HCT116 (cell line): ENCODE measurements around the gene BRIP1. TPM values are rescaled to one million over a fixed set of nuclear protein-coding genes. Genes with fewer than 3 reads are reported as not detected.

Experiments
- ATAC-seq: fragments of 200-7000 bp; cut with Tn5 transposase; 2 replicates; pipeline ENCODE4 v1.9.1; 2020; ENCODE audit warnings: mild to moderate bottlenecking, moderate library complexity
- BruUV-seq: library from RNA; stranded (reverse); fragments of 400-500 nt; replicated peaks from 2 replicates; lab custom pipeline; 2021; lab: Mats Ljungman, UMichigan
- CTCF ChIA-PET: fragments of 300-600 bp; sonication (Branson Sonifier 250); formaldehyde crosslinking; loops from one replicate; lab custom pipeline; 2021; ENCODE audit warnings: antibody characterized with exemption; lab: Charles Lee
- POLR2A ChIA-PET: fragments of 300-600, 350-600 bp; sonication (Branson Sonifier 250); formaldehyde crosslinking; loops from one replicate; lab custom pipeline; 2021; ENCODE audit warnings: antibody characterized with exemption; lab: Charles Lee
- RAD21 ChIA-PET, 2 experiments: fragments of 300-600 bp; sonication (Branson Sonifier 250); formaldehyde crosslinking; loops; one replicate each; lab custom pipeline; 2023; ENCODE audit warnings: low total read pairs in 2 of 2; ENCODE audit not compliant: uncharacterized antibody in 2 of 2, unreplicated experiment in 2 of 2, low non-redundant PET in 1 of 2; lab: Charles Lee
- DNase-seq: peaks from one replicate; pipeline ENCODE4 v3.0.0-alpha.2; 2010; ENCODE audit warnings: low read depth, low spot score
- H2AFZ ChIP-seq: fragments of 200-600 bp; shearing (Covaris generic), sonication (generic); 2 replicates; pipeline ENCODE4 v1.6.1; 2017; ENCODE audit warnings: low read depth, mixed run types, mixed read lengths, antibody characterized with exemption, low read length; ENCODE audit not compliant: poor library complexity, severe bottlenecking
- H3K27ac ChIP-seq: 2 replicates; pipeline ENCODE4 v1.5.1; 2012; ENCODE audit warnings: low read depth, low read length
- H3K27me3 ChIP-seq: fragments of 200-600 bp; sonication (generic); 2 replicates; pipeline ENCODE4 v1.6.1; 2016; ENCODE audit warnings: mixed run types, low read length, mixed read lengths; ENCODE audit not compliant: insufficient read depth
- H3K36me3 ChIP-seq, 2 experiments: fragments of 200-500 bp in 1 of 2; fragments of 200-600 bp in 1 of 2; sonication (Bioruptor generic) in 1 of 2; sonication (generic) in 1 of 2; 2 replicates each; pipeline versions ENCODE4 v1.5.1 to v1.6.1; 2014 to 2016; ENCODE audit warnings: low read length in 2 of 2, inconsistent platforms in 1 of 2, mixed read lengths in 1 of 2, mixed run types in 1 of 2; ENCODE audit not compliant: insufficient read depth in 2 of 2, control insufficient read depth in 1 of 2
- H3K4me1 ChIP-seq, 2 experiments: fragments of 200-600 bp in 1 of 2; sonication (generic) in 1 of 2; 2 replicates each; pipeline versions ENCODE4 v1.5.1 to v1.6.1; 2012 to 2017; ENCODE audit warnings: low read length in 2 of 2, inconsistent platforms in 1 of 2, mild to moderate bottlenecking in 1 of 2, mixed read lengths in 1 of 2, mixed run types in 1 of 2, moderate library complexity in 1 of 2; ENCODE audit not compliant: insufficient read depth in 2 of 2, control insufficient read depth in 1 of 2
- H3K4me2 ChIP-seq: fragments of 200-600 bp; sonication (generic); 2 replicates; pipeline ENCODE4 v1.6.1; 2017; ENCODE audit warnings: mixed run types, low read length, mixed read lengths
- H3K4me3 ChIP-seq, 2 experiments: fragments of 200-600 bp in 1 of 2; sonication (generic) in 1 of 2; replicated peaks in 1 of 2; 2 replicates each; pipeline ENCODE4 v1.5.1; 2011 to 2016; ENCODE audit warnings: low read length in 2 of 2, control low read depth in 1 of 2, low read depth in 1 of 2, mild to moderate bottlenecking in 1 of 2, mixed read lengths in 1 of 2, mixed run types in 1 of 2
- H3K79me2 ChIP-seq: fragments of 200-600 bp; sonication (generic); 2 replicates; pipeline ENCODE4 v1.6.1; 2017; ENCODE audit warnings: mild to moderate bottlenecking, mixed run types, low read length, moderate library complexity, mixed read lengths; ENCODE audit not compliant: insufficient read depth
- H3K9ac ChIP-seq: fragments of 200-600 bp; sonication (generic); 2 replicates; pipeline ENCODE4 v1.6.1; 2016; ENCODE audit warnings: low read length, mixed read lengths
- H3K9me2 ChIP-seq: fragments of 200-600 bp; sonication (generic), shearing (Covaris generic); 2 replicates; pipeline ENCODE4 v1.6.1; 2017; ENCODE audit warnings: mixed run types, mild to moderate bottlenecking, moderate library complexity; ENCODE audit not compliant: insufficient read depth
- H3K9me3 ChIP-seq, 2 experiments: fragments of 200-500 bp in 1 of 2; fragments of 200-600 bp in 1 of 2; sonication (Bioruptor generic) in 1 of 2; sonication (generic) in 1 of 2; 2 replicates each; pipeline ENCODE4 v1.6.1; 2014 to 2017; ENCODE audit warnings: low read length in 2 of 2, mixed read lengths in 2 of 2, inconsistent platforms in 1 of 2, low read depth in 1 of 2, mild to moderate bottlenecking in 1 of 2, mixed run types in 1 of 2, moderate library complexity in 1 of 2; ENCODE audit not compliant: control insufficient read depth in 1 of 2, insufficient read depth in 1 of 2
- H4K20me1 ChIP-seq: fragments of 200-600 bp; sonication (generic), shearing (Covaris generic); 2 replicates; pipeline ENCODE4 v1.6.1; 2017; ENCODE audit warnings: mixed run types, mild to moderate bottlenecking, moderate library complexity; ENCODE audit not compliant: insufficient read depth
- CBX3 ChIP-seq: IDR thresholded peaks from 2 replicates; pipeline ENCODE4 v1.6.1; 2012; ENCODE audit warnings: low read depth
- EGR1 ChIP-seq: IDR thresholded peaks from 2 replicates; pipeline ENCODE4 v1.6.1; 2012; ENCODE audit warnings: low read depth
- ELF1 ChIP-seq: IDR thresholded peaks from 2 replicates; pipeline ENCODE4 v1.6.1; 2012; ENCODE audit warnings: low read depth, borderline replicate concordance
- EZH2 ChIP-seq: fragments of 200-600 bp; sonication (generic); IDR thresholded peaks from 2 replicates; pipeline ENCODE4 v1.6.1; 2017; ENCODE audit warnings: antibody characterized with exemption, mixed run types
- EZH2phosphoT487 ChIP-seq: fragments of 200-600 bp; IDR thresholded peaks from 2 replicates; pipeline ENCODE4 v1.6.1; 2018; ENCODE audit warnings: antibody characterized with exemption, borderline replicate concordance
- JUND ChIP-seq: IDR thresholded peaks from 2 replicates; pipeline ENCODE4 v1.6.1; 2012
- POLR2A ChIP-seq: IDR thresholded peaks from 2 replicates; pipeline ENCODE4 v1.7.0; 2011; ENCODE audit warnings: borderline replicate concordance; ENCODE audit not compliant: insufficient read depth, insufficient read length; ENCODE audit errors: extremely low read depth
- SRF ChIP-seq: IDR thresholded peaks from 2 replicates; pipeline ENCODE4 v1.6.1; 2012; ENCODE audit warnings: low read depth
- YY1 ChIP-seq: IDR thresholded peaks from 2 replicates; pipeline ENCODE4 v1.6.1; 2011; ENCODE audit warnings: low read length, low read depth, moderate library complexity, mild to moderate bottlenecking; ENCODE audit not compliant: insufficient replicate concordance; ENCODE audit errors: extremely low read depth
- ZFX ChIP-seq: fragments of 450-650 bp; IDR thresholded peaks from 2 replicates; pipeline ENCODE4 v1.6.1; 2017
- intact Hi-C: fragments of 100-400 bp; cut with micrococcal nuclease; formaldehyde crosslinking; loops from 2 replicates; pipeline ENCODE4 v1.10.0; 2022
- total RNA-seq: library from RNA; stranded (reverse); gene quantifications from one replicate; pipeline ENCODE4 v1.2.1, GENCODE V29; 2021; ENCODE audit not compliant: unreplicated experiment
- TF ChIP-seq, protein P1 (sequence below), 3 experiments: fragments of 200-600 bp in 1 of 3; sonication (generic) in 1 of 3; IDR thresholded peaks in 2 of 3; conservative IDR thresholded peaks in 1 of 3; 2 replicates each; pipeline ENCODE4 v1.5.1; 2012 to 2017; ENCODE audit warnings: low read depth in 2 of 3, low read length in 2 of 3, antibody characterized with exemption in 1 of 3, borderline replicate concordance in 1 of 3, control low read depth in 1 of 3, mild to moderate bottlenecking in 1 of 3, mixed read lengths in 1 of 3, mixed run types in 1 of 3, moderate library complexity in 1 of 3; ENCODE audit not compliant: insufficient read depth in 1 of 3
- TF ChIP-seq, protein P2 (sequence below): IDR thresholded peaks from 2 replicates; pipeline ENCODE4 v1.6.1; 2012
- TF ChIP-seq, protein P3 (sequence below): IDR thresholded peaks from 2 replicates; pipeline ENCODE4 v1.6.1; 2011; ENCODE audit warnings: mild to moderate bottlenecking, low read length, moderate library complexity; ENCODE audit not compliant: insufficient replicate concordance; ENCODE audit errors: extremely low read depth

Gene BRIP1
- total RNA-seq, 1 experiment from 2014 or later: 22.2 TPM

DNA sequence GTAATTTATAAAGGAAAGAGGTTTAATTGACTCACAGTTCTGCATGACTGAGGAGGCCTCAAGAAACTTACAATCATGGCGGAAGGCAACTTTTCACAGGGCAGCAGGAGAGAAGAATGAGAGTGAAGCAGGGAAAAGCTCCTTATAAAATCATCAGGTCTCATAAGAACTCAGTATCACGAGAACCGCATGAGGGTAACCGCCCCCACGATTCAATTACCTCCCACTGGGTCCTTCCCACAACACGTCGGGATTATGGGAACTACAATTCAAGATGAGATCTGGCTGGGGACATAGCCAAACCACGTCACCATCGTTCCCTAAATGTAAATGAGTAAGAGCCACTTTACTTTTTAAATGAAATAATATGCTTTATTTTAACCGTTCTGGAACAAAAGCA, 182.4 kb downstream of the BRIP1 start:
- CTCF ChIA-PET: no interaction called here
- RAD21 ChIA-PET: no interaction called here
- no peak overlapping the region for H3K4me3 ChIP-seq
- no peaks in the 10 kb centered on the region for H3K9me3 ChIP-seq
- no peak overlapping the region for H3K4me2 ChIP-seq
- intact Hi-C loops: no loop called here
- H3K9me2 ChIP-seq: no peaks in the 10 kb centered on the region
- H2AFZ ChIP-seq: no peak overlapping the region
- ATAC-seq: no peak
- no peak overlapping the region for H3K27ac ChIP-seq
- H4K20me1 ChIP-seq: no peaks in the 10 kb centered on the region; the same call in 1 of the 2 replicates
- no peak for DNase-seq
- H3K9ac ChIP-seq: no peak overlapping the region
- no peak for TF ChIP-seq CBX3
- TF ChIP-seq EZH2: no peak
- TF ChIP-seq, protein P1, sequence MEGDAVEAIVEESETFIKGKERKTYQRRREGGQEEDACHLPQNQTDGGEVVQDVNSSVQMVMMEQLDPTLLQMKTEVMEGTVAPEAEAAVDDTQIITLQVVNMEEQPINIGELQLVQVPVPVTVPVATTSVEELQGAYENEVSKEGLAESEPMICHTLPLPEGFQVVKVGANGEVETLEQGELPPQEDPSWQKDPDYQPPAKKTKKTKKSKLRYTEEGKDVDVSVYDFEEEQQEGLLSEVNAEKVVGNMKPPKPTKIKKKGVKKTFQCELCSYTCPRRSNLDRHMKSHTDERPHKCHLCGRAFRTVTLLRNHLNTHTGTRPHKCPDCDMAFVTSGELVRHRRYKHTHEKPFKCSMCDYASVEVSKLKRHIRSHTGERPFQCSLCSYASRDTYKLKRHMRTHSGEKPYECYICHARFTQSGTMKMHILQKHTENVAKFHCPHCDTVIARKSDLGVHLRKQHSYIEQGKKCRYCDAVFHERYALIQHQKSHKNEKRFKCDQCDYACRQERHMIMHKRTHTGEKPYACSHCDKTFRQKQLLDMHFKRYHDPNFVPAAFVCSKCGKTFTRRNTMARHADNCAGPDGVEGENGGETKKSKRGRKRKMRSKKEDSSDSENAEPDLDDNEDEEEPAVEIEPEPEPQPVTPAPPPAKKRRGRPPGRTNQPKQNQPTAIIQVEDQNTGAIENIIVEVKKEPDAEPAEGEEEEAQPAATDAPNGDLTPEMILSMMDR (IDR thresholded peaks at IDR 0.05 in 2 of 3, conservative IDR thresholded peaks at IDR 0.05 in 1 of 3; ENCODE audit: borderline replicate concordance in 1 of 3, insufficient read depth in 1 of 3, low read depth in 2 of 3, low read length in 2 of 3): no peak
- TF ChIP-seq YY1: no peak
- TF ChIP-seq, protein P2, sequence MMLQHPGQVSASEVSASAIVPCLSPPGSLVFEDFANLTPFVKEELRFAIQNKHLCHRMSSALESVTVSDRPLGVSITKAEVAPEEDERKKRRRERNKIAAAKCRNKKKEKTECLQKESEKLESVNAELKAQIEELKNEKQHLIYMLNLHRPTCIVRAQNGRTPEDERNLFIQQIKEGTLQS: no peak
- TF ChIP-seq, protein P3, sequence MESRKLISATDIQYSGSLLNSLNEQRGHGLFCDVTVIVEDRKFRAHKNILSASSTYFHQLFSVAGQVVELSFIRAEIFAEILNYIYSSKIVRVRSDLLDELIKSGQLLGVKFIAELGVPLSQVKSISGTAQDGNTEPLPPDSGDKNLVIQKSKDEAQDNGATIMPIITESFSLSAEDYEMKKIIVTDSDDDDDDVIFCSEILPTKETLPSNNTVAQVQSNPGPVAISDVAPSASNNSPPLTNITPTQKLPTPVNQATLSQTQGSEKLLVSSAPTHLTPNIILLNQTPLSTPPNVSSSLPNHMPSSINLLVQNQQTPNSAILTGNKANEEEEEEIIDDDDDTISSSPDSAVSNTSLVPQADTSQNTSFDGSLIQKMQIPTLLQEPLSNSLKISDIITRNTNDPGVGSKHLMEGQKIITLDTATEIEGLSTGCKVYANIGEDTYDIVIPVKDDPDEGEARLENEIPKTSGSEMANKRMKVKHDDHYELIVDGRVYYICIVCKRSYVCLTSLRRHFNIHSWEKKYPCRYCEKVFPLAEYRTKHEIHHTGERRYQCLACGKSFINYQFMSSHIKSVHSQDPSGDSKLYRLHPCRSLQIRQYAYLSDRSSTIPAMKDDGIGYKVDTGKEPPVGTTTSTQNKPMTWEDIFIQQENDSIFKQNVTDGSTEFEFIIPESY: no peak
- TF ChIP-seq JUND: no peak
- TF ChIP-seq EGR1: no peak
- no peak for TF ChIP-seq EZH2phosphoT487
- TF ChIP-seq SRF: no peak
- no peak for TF ChIP-seq ZFX
- no peak for TF ChIP-seq ELF1
- no peak for TF ChIP-seq POLR2A
- BruUV-seq: no TSS peak
- H3K36me3 ChIP-seq: 0 out of 4 replicates have a peak, but pooled peaks cover 4% of the 10 kb centered on the region in 2 experiments
- POLR2A ChIA-PET: no interaction called here
- H3K79me2 ChIP-seq: no peaks in the 10 kb centered on the region
- H3K4me1 ChIP-seq: no peaks in the 10 kb centered on the region
- H3K27me3 ChIP-seq: no peaks in the 10 kb centered on the region
